ENCODE data around the gene MUC4. TPM values are rescaled to one million over a fixed set of nuclear protein-coding genes. Genes with fewer than 3 reads are reported as not detected.
"Not testable (repeated sequence)": the region's sequence is repeated elsewhere in the genome, so short reads cannot be mapped to it uniquely, and the experiment has no call there.

MUC4 gene
- total RNA-seq, 2 experiments from 2014 or later, result 0.09 to 0.14 TPM

GRCh38 chr3:195808741-195809290 lies 2.9 kb downstream of the MUC4 start:
- intact Hi-C loops (cut with DNase I, micrococcal nuclease), result no loop called here
- ATAC-seq (no peak), DNase-seq (no peak)
- peaks cover 11% of the 10 kb centered on the region for H3K27me3 Mint-ChIP-seq
- no peak overlapping the region for H3K27ac Mint-ChIP-seq
- no peaks in the 10 kb centered on the region for H3K9me3 Mint-ChIP-seq (ENCODE audit: low read depth)
- no peaks in the 10 kb centered on the region for H3K36me3 Mint-ChIP-seq (ENCODE audit: low read depth)
- ChIA-PET POLR2A (interaction anchor here (0.6 kb wide), 1 partner anchor 239 kb away, joined by 3 read pairs; no protein-coding TSS in a partner anchor), CTCF (interaction anchor here (1.1 kb wide), 1 partner anchor 50 kb away, joined by 3 read pairs; no protein-coding TSS in a partner anchor)
- H3K4me3 Mint-ChIP-seq, result no peak overlapping the region
- H3K4me1 Mint-ChIP-seq, result peaks cover 24% of the 10 kb centered on the region

GRCh38 chr3:195807681-195808121 lies 4.0 kb downstream of the MUC4 start:
- CTCF ChIA-PET, result interaction anchor here (0.9 kb wide), 1 partner anchor 52 kb away, joined by 6 read pairs; no protein-coding TSS in a partner anchor
- H3K9me3 Mint-ChIP-seq (ENCODE audit: low read depth), result no peaks in the 10 kb centered on the region
- peaks cover 34% of the 10 kb centered on the region for H3K4me1 Mint-ChIP-seq
- no peak overlapping the region for H3K27ac Mint-ChIP-seq
- ATAC-seq (no peak), DNase-seq (no peak)
- intact Hi-C loops (cut with DNase I, micrococcal nuclease), result no loop called here
- no peak overlapping the region for H3K4me3 Mint-ChIP-seq
- POLR2A ChIA-PET, result no interaction called here
- no peaks in the 10 kb centered on the region for H3K36me3 Mint-ChIP-seq (ENCODE audit: low read depth)
- peaks cover 16% of the 10 kb centered on the region for H3K27me3 Mint-ChIP-seq

GRCh38 chr3:195806916-195807231 lies 4.9 kb downstream of the MUC4 start:
- DNase-seq (no peak), ATAC-seq (no peak)
- CTCF ChIA-PET, result no interaction called here
- Mint-ChIP-seq H3K4me3 (no peak overlapping the region), H3K27ac (no peak overlapping the region), H3K9me3 (ENCODE audit: low read depth) (no peaks in the 10 kb centered on the region), H3K36me3 (ENCODE audit: low read depth) (no peaks in the 10 kb centered on the region), H3K27me3 (peaks cover 16% of the 10 kb centered on the region), H3K4me1 (peaks cover 43% of the 10 kb centered on the region)
- intact Hi-C loops (cut with DNase I, micrococcal nuclease), result no loop called here
- POLR2A ChIA-PET, result no interaction called here

GRCh38 chr3:195806211-195806915 lies 5.4 kb downstream of the MUC4 start:
- intact Hi-C loops (cut with DNase I, micrococcal nuclease), result no loop called here
- peaks cover 45% of the 10 kb centered on the region for H3K4me1 Mint-ChIP-seq
- no peaks in the 10 kb centered on the region for H3K9me3 Mint-ChIP-seq (ENCODE audit: low read depth)
- H3K36me3 Mint-ChIP-seq (ENCODE audit: low read depth), result no peaks in the 10 kb centered on the region
- POLR2A ChIA-PET, result no interaction called here
- no peak overlapping the region for H3K4me3 Mint-ChIP-seq
- H3K27me3 Mint-ChIP-seq, result peaks cover 16% of the 10 kb centered on the region
- CTCF ChIA-PET, result no interaction called here
- DNase-seq, result peak; percentile 25
- ATAC-seq, result no peak
- peak overlapping the region; percentile 73 for H3K27ac Mint-ChIP-seq

- ATAC-seq; H3K36me3 Mint-ChIP-seq (ENCODE audit: low read depth); H3K9me3 Mint-ChIP-seq (ENCODE audit: low read depth); POLR2A ChIA-PET; H3K4me3 Mint-ChIP-seq; intact Hi-C loops (cut with DNase I, micrococcal nuclease); DNase-seq; H3K27ac Mint-ChIP-seq; CTCF ChIA-PET: not testable (repeated sequence)
- Mint-ChIP-seq H3K4me1 (peaks cover 45% of the 10 kb centered on the region), H3K27me3 (peaks cover 16% of the 10 kb centered on the region)
These were observed 6.1 kb downstream of the MUC4 start for GRCh38 chr3:195805588-195805987.

GRCh38 chr3:195805181-195805580 lies 6.5 kb downstream of the MUC4 start:
- ATAC-seq (no peak), DNase-seq (no peak)
- no peaks in the 10 kb centered on the region for H3K36me3 Mint-ChIP-seq (ENCODE audit: low read depth)
- ChIA-PET CTCF (no interaction called here), POLR2A (no interaction called here)
- intact Hi-C loops (cut with DNase I, micrococcal nuclease), result no loop called here
- no peaks in the 10 kb centered on the region for H3K9me3 Mint-ChIP-seq (ENCODE audit: low read depth)
- peaks cover 45% of the 10 kb centered on the region for H3K4me1 Mint-ChIP-seq
- peaks cover 16% of the 10 kb centered on the region for H3K27me3 Mint-ChIP-seq
- H3K27ac Mint-ChIP-seq, result peak overlapping the region; percentile 45
- H3K4me3 Mint-ChIP-seq, result no peak overlapping the region

GRCh38 chr3:195803289-195803908 lies 8.3 kb downstream of the MUC4 start:
- peak overlapping the region; percentile 21 for H3K27ac Mint-ChIP-seq
- intact Hi-C loops (cut with DNase I, micrococcal nuclease), result no loop called here
- H3K36me3 Mint-ChIP-seq (ENCODE audit: low read depth), result no peaks in the 10 kb centered on the region
- no peak overlapping the region for H3K4me3 Mint-ChIP-seq
- H3K9me3 Mint-ChIP-seq (ENCODE audit: low read depth), result no peaks in the 10 kb centered on the region
- DNase-seq (no peak), ATAC-seq (no peak)
- peaks cover 45% of the 10 kb centered on the region for H3K4me1 Mint-ChIP-seq
- peaks cover 17% of the 10 kb centered on the region for H3K27me3 Mint-ChIP-seq
- ChIA-PET CTCF (interaction anchor here (1.0 kb wide), 2 partner anchors 47 to 56 kb away, joined by 3 to 4 read pairs; no protein-coding TSS in a partner anchor), POLR2A (no interaction called here)

- H3K4me1 Mint-ChIP-seq, result peaks cover 45% of the 10 kb centered on the region
- ATAC-seq (no peak), DNase-seq (no peak)
- H3K9me3 Mint-ChIP-seq (ENCODE audit: low read depth), result no peaks in the 10 kb centered on the region
- peak overlapping the region; percentile 56 for H3K27ac Mint-ChIP-seq
- ChIA-PET CTCF (interaction anchor here (1.0 kb wide), 2 partner anchors 48 to 56 kb away, joined by 3 to 4 read pairs; no protein-coding TSS in a partner anchor), POLR2A (no interaction called here)
- peaks cover 17% of the 10 kb centered on the region for H3K27me3 Mint-ChIP-seq
- no peaks in the 10 kb centered on the region for H3K36me3 Mint-ChIP-seq (ENCODE audit: low read depth)
- H3K4me3 Mint-ChIP-seq, result no peak overlapping the region
- intact Hi-C loops (cut with DNase I, micrococcal nuclease), result no loop called here
These were observed 8.9 kb downstream of the MUC4 start for GRCh38 chr3:195802795-195803194.

- DNase-seq, result peak; percentile 60
- Mint-ChIP-seq H3K4me1 (peaks cover 45% of the 10 kb centered on the region), H3K36me3 (ENCODE audit: low read depth) (no peaks in the 10 kb centered on the region), H3K9me3 (ENCODE audit: low read depth) (no peaks in the 10 kb centered on the region), H3K27me3 (peaks cover 17% of the 10 kb centered on the region), H3K27ac (peak overlapping the region; percentile 4), H3K4me3 (no peak overlapping the region)
- POLR2A ChIA-PET, result no interaction called here
- CTCF ChIA-PET, result interaction anchor here (0.7 to 1.0 kb wide), 3 partner anchors 48 to 1960 kb away, joined by 3 read pairs; no protein-coding TSS in a partner anchor
- ATAC-seq, result peak; percentile 37
- intact Hi-C loops (cut with DNase I, micrococcal nuclease), result no loop called here
These were observed 9.4 kb downstream of the MUC4 start for GRCh38 chr3:195802261-195802701.

GRCh38 chr3:195801251-195802183 lies 10.2 kb downstream of the MUC4 start:
- CTCF ChIA-PET, result interaction anchor here (0.7 to 0.9 kb wide), 2 partner anchors 113 to 1959 kb away, joined by 3 read pairs; no protein-coding TSS in a partner anchor
- DNase-seq (no peak), ATAC-seq (no peak)
- Mint-ChIP-seq H3K9me3 (ENCODE audit: low read depth) (no peaks in the 10 kb centered on the region), H3K4me1 (peaks cover 42% of the 10 kb centered on the region), H3K36me3 (ENCODE audit: low read depth) (no peaks in the 10 kb centered on the region), H3K4me3 (no peak overlapping the region), H3K27ac (no peak overlapping the region), H3K27me3 (peaks cover 17% of the 10 kb centered on the region)
- intact Hi-C loops (cut with DNase I, micrococcal nuclease), result no loop called here
- POLR2A ChIA-PET, result no interaction called here

GRCh38 chr3:195800240-195800639 lies 11.5 kb downstream of the MUC4 start:
- Mint-ChIP-seq H3K4me1 (peaks cover 35% of the 10 kb centered on the region), H3K27me3 (peaks cover 15% of the 10 kb centered on the region), H3K36me3 (ENCODE audit: low read depth) (no peaks in the 10 kb centered on the region), H3K4me3 (no peak overlapping the region), H3K27ac (no peak overlapping the region), H3K9me3 (ENCODE audit: low read depth) (no peaks in the 10 kb centered on the region)
- DNase-seq (no peak), ATAC-seq (no peak)
- ChIA-PET POLR2A (no interaction called here), CTCF (no interaction called here)
- intact Hi-C loops (cut with DNase I, micrococcal nuclease), result no loop called here

Data from activated CD4-positive, alpha-beta T cell treated with anti-CD3 and anti-CD28 coated beads for 36 hours (primary cell).